Mesendoderm (in vitro differentiated cells): ENCODE results near the gene PTPRD.

Experiments used
- DNase-seq: peaks from one replicate; pipeline ENCODE4 v3.0.0; 2013
- H2AK5ac ChIP-seq: 2 replicates; pipeline ENCODE4 v1.6.1; 2013; ENCODE audit warnings: low read length, inconsistent platforms
- H2BK120ac ChIP-seq: 2 replicates; pipeline ENCODE4 v1.6.1; 2013; ENCODE audit warnings: low read depth, mild to moderate bottlenecking, low read length, moderate library complexity, mixed read lengths
- H2BK15ac ChIP-seq: replicated peaks from 2 replicates; pipeline ENCODE4 v1.6.1; 2013; ENCODE audit warnings: low read depth, mild to moderate bottlenecking, moderate library complexity
- H2BK5ac ChIP-seq: 2 replicates; pipeline ENCODE4 v1.6.1; 2013; ENCODE audit warnings: low read length, inconsistent platforms
- H3K18ac ChIP-seq: 2 replicates; pipeline ENCODE4 v1.6.1; 2013; ENCODE audit warnings: mild to moderate bottlenecking, low read length, mixed read lengths
- H3K23ac ChIP-seq: one replicate; pipeline ENCODE4 v1.6.1; 2013; ENCODE audit warnings: low read length
- H3K27ac ChIP-seq: 2 replicates; pipeline ENCODE4 v1.5.1; 2013; ENCODE audit warnings: low read depth, mild to moderate bottlenecking, inconsistent platforms, low read length, moderate library complexity
- H3K27me3 ChIP-seq: 2 replicates; pipeline ENCODE4 v1.6.1; 2013; ENCODE audit warnings: low read length, control low read depth, mild to moderate bottlenecking, inconsistent platforms; ENCODE audit not compliant: insufficient read depth, poor library complexity
- H3K36me3 ChIP-seq: 2 replicates; pipeline ENCODE4 v1.6.1; 2013; ENCODE audit warnings: low read length, inconsistent platforms; ENCODE audit not compliant: control insufficient read depth, insufficient read depth
- H3K4ac ChIP-seq: one replicate; pipeline ENCODE4 v1.6.1; 2013; ENCODE audit warnings: low read depth, mild to moderate bottlenecking, low read length, moderate library complexity
- H3K4me1 ChIP-seq: 2 replicates; pipeline ENCODE4 v1.6.1; 2013; ENCODE audit warnings: low read depth, low read length, inconsistent platforms; ENCODE audit not compliant: control insufficient read depth
- H3K4me2 ChIP-seq: 2 replicates; pipeline ENCODE4 v1.6.1; 2013; ENCODE audit warnings: low read length
- H3K4me3 ChIP-seq: 2 replicates; pipeline ENCODE4 v1.5.1; 2013; ENCODE audit warnings: mild to moderate bottlenecking, low read length
- H3K56ac ChIP-seq: one replicate; pipeline ENCODE4 v1.6.1; 2013; ENCODE audit warnings: low read length
- H3K79me1 ChIP-seq: 2 replicates; pipeline ENCODE4 v1.6.1; 2013; ENCODE audit warnings: low read length, inconsistent platforms
- H3K79me2 ChIP-seq: 2 replicates; pipeline ENCODE4 v1.6.1; 2013; ENCODE audit warnings: mild to moderate bottlenecking, low read length; ENCODE audit not compliant: control insufficient read depth, insufficient read depth
- H3K9ac ChIP-seq: 2 replicates; pipeline ENCODE4 v1.6.1; 2013; ENCODE audit warnings: low read length, inconsistent platforms
- H4K5ac ChIP-seq: one replicate; pipeline ENCODE4 v1.6.1; 2013; ENCODE audit warnings: low read length
- H4K8ac ChIP-seq: one replicate; pipeline ENCODE4 v1.6.1; 2013; ENCODE audit warnings: low read depth, mild to moderate bottlenecking, control low read depth, low read length, moderate library complexity
- WGBS: extraction: QIAGEN DNeasy Blood & Tissue Kit; methylation state at CpG from one replicate; pipeline ENCODE4 v1.1.7; 2013; ENCODE audit warnings: low lambda C conversion rate, missing lambda C conversion rate; ENCODE audit not compliant: insufficient coverage; ENCODE audit errors: extremely low coverage; 5-methylcytosine and 5-hydroxymethylcytosine counted together

PTPRD gene

GRCh38 chr9:8916771-8917170 lies 1696.0 kb downstream of the PTPRD start:
- H3K36me3 ChIP-seq = no peaks in the 10 kb centered on the region
- no peak overlapping the region for H3K56ac ChIP-seq
- H2AK5ac ChIP-seq = no peak overlapping the region
- no peaks in the 10 kb centered on the region for H3K79me2 ChIP-seq
- H2BK120ac ChIP-seq = no peak overlapping the region
- H3K4me2 ChIP-seq = no peak overlapping the region
- no peaks in the 10 kb centered on the region for H3K27me3 ChIP-seq
- H3K18ac ChIP-seq = no peak overlapping the region
- no peak for DNase-seq
- no peak overlapping the region for H3K9ac ChIP-seq
- H3K4me1 ChIP-seq = no peaks in the 10 kb centered on the region
- no CpG with 5 or more reads among the region's 2 CpGs for WGBS
- no peak overlapping the region for H3K23ac ChIP-seq
- H3K79me1 ChIP-seq = no peaks in the 10 kb centered on the region
- H3K27ac ChIP-seq = no peak overlapping the region
- no peak overlapping the region for H4K5ac ChIP-seq
- H2BK15ac ChIP-seq = no peak overlapping the region
- no peak overlapping the region for H2BK5ac ChIP-seq
- no peak overlapping the region for H4K8ac ChIP-seq
- H3K4ac ChIP-seq = no peak overlapping the region
- no peak overlapping the region for H3K4me3 ChIP-seq

GRCh38 chr9:8907868-8908267 lies 1704.9 kb downstream of the PTPRD start:
- Histone ChIP-seq H3K79me1 (no peaks in the 10 kb centered on the region), H3K4ac (no peak overlapping the region), H2BK5ac (no peak overlapping the region), H3K4me1 (no peaks in the 10 kb centered on the region), H3K36me3 (no peaks in the 10 kb centered on the region), H2AK5ac (no peak overlapping the region), H3K27ac (no peak overlapping the region), H3K56ac (no peak overlapping the region), H3K4me3 (no peak overlapping the region), H3K4me2 (no peak overlapping the region), H2BK15ac (no peak overlapping the region), H2BK120ac (no peak overlapping the region), H3K9ac (no peak overlapping the region), H3K23ac (no peak overlapping the region), H3K18ac (no peak overlapping the region), H4K8ac (no peak overlapping the region), H3K27me3 (no peaks in the 10 kb centered on the region), H3K79me2 (no peaks in the 10 kb centered on the region), H4K5ac (no peak overlapping the region)
- DNase-seq = no peak

GRCh38 chr9:8905731-8906130 lies 1707.1 kb downstream of the PTPRD start:
- Histone ChIP-seq H3K79me1 (no peaks in the 10 kb centered on the region), H2BK120ac (no peak overlapping the region), H2AK5ac (no peak overlapping the region), H2BK5ac (no peak overlapping the region), H3K56ac (no peak overlapping the region), H4K8ac (no peak overlapping the region), H3K4me1 (no peaks in the 10 kb centered on the region), H3K23ac (no peak overlapping the region), H2BK15ac (no peak overlapping the region), H3K4ac (no peak overlapping the region), H3K79me2 (no peaks in the 10 kb centered on the region), H3K18ac (no peak overlapping the region), H3K4me3 (no peak overlapping the region), H3K36me3 (no peaks in the 10 kb centered on the region), H3K27ac (no peak overlapping the region), H3K4me2 (no peak overlapping the region), H4K5ac (no peak overlapping the region), H3K27me3 (no peaks in the 10 kb centered on the region), H3K9ac (no peak overlapping the region)
- no CpG with 5 or more reads among the region's 3 CpGs for WGBS
- DNase-seq = no peak

- no peaks in the 10 kb centered on the region for H3K4me1 ChIP-seq
- no peak overlapping the region for H3K23ac ChIP-seq
- no peak overlapping the region for H3K4me2 ChIP-seq
- no peak overlapping the region for H2AK5ac ChIP-seq
- H4K5ac ChIP-seq = no peak overlapping the region
- H3K79me1 ChIP-seq = no peaks in the 10 kb centered on the region
- H3K4ac ChIP-seq = no peak overlapping the region
- H3K79me2 ChIP-seq = no peaks in the 10 kb centered on the region
- no peaks in the 10 kb centered on the region for H3K27me3 ChIP-seq
- no peak overlapping the region for H3K27ac ChIP-seq
- WGBS = no CpG with 5 or more reads among the region's 8 CpGs
- no peak overlapping the region for H2BK15ac ChIP-seq
- H3K18ac ChIP-seq = no peak overlapping the region
- H3K4me3 ChIP-seq = no peak overlapping the region
- no peak overlapping the region for H4K8ac ChIP-seq
- no peak for DNase-seq
- H2BK120ac ChIP-seq = no peak overlapping the region
- H3K9ac ChIP-seq = no peak overlapping the region
- H3K36me3 ChIP-seq = no peaks in the 10 kb centered on the region
- no peak overlapping the region for H2BK5ac ChIP-seq
- no peak overlapping the region for H3K56ac ChIP-seq
These were observed 1707.9 kb downstream of the PTPRD start for GRCh38 chr9:8904771-8905515.

GRCh38 chr9:8903077-8903476 lies 1709.7 kb downstream of the PTPRD start:
- Histone ChIP-seq H4K5ac (no peak overlapping the region), H3K79me2 (no peaks in the 10 kb centered on the region), H4K8ac (no peak overlapping the region), H3K23ac (no peak overlapping the region), H3K27me3 (no peaks in the 10 kb centered on the region), H2AK5ac (no peak overlapping the region), H3K4me1 (no peaks in the 10 kb centered on the region), H2BK5ac (no peak overlapping the region), H3K36me3 (no peaks in the 10 kb centered on the region), H3K79me1 (no peaks in the 10 kb centered on the region), H2BK15ac (no peak overlapping the region), H3K18ac (no peak overlapping the region), H3K4me2 (no peak overlapping the region), H3K56ac (no peak overlapping the region), H3K9ac (no peak overlapping the region), H3K4ac (no peak overlapping the region), H3K27ac (no peak overlapping the region), H3K4me3 (no peak overlapping the region), H2BK120ac (no peak overlapping the region)
- no CpG with 5 or more reads among the region's 5 CpGs for WGBS
- DNase-seq = no peak

- DNase-seq = no peak
These were observed 1711.7 kb downstream of the PTPRD start for GRCh38 chr9:8901146-8901545.

More at GRCh38 chr9:8901146-8901545, 1711.7 kb downstream of the PTPRD start:
- no peaks in the 10 kb centered on the region for H3K79me2 ChIP-seq
- no peak overlapping the region for H2AK5ac ChIP-seq
- no peak overlapping the region for H4K8ac ChIP-seq
- H3K4me3 ChIP-seq = no peak overlapping the region
- no peaks in the 10 kb centered on the region for H3K36me3 ChIP-seq
- H3K27me3 ChIP-seq = no peaks in the 10 kb centered on the region
- H2BK120ac ChIP-seq = no peak overlapping the region
- no peak overlapping the region for H3K4me2 ChIP-seq
- no peak overlapping the region for H4K5ac ChIP-seq
- H3K4me1 ChIP-seq = no peaks in the 10 kb centered on the region
- no peak overlapping the region for H3K27ac ChIP-seq
- H3K23ac ChIP-seq = no peak overlapping the region
- H3K56ac ChIP-seq = no peak overlapping the region
- H3K79me1 ChIP-seq = no peaks in the 10 kb centered on the region
- H2BK15ac ChIP-seq = no peak overlapping the region
- H3K9ac ChIP-seq = no peak overlapping the region
- no peak overlapping the region for H3K4ac ChIP-seq
- no CpG with 5 or more reads among the region's 2 CpGs for WGBS
- no peak overlapping the region for H2BK5ac ChIP-seq
- H3K18ac ChIP-seq = no peak overlapping the region
